Aorta (tissue), 5 donors: Measurements from ENCODE around the gene CACTIN. TPM values are rescaled to one million over a fixed set of nuclear protein-coding genes. Genes with fewer than 3 reads are reported as not detected.
"Not testable (repeated sequence)": the region's sequence is repeated elsewhere in the genome, so short reads cannot be mapped to it uniquely, and the experiment has no call there.

Source experiments
- ATAC-seq: fragments of 200-7000 bp; cut with Tn5 transposase; one replicate; pipeline ENCODE4 v1.9.1; 2022; ENCODE audit warnings: moderate library complexity; ENCODE audit not compliant: low FRiP score
- DNase-seq, 2 donors: peaks; one replicate each; pipeline ENCODE4 v3.0.0-alpha.2; 2020
- H3K27ac ChIP-seq, 2 donors: one replicate each; pipeline ENCODE4 v1.5.1; 2013; ENCODE audit warnings: low read length in 2 of 2, mild to moderate bottlenecking in 2 of 2, moderate library complexity in 2 of 2, control low read depth in 1 of 2, inconsistent platforms in 1 of 2, low read depth in 1 of 2
- H3K27me3 ChIP-seq, 2 donors: one replicate each; pipeline ENCODE4 v1.6.1; 2013; ENCODE audit warnings: control low read depth in 1 of 2, low read length in 1 of 2, mild to moderate bottlenecking in 1 of 2, moderate library complexity in 1 of 2; ENCODE audit not compliant: insufficient read depth in 2 of 2, control insufficient read depth in 1 of 2
- H3K36me3 ChIP-seq, 2 donors: one replicate each; pipeline ENCODE4 v1.6.1; 2013; ENCODE audit warnings: control low read depth in 1 of 2, low read length in 1 of 2, mild to moderate bottlenecking in 1 of 2; ENCODE audit not compliant: insufficient read depth in 2 of 2, control insufficient read depth in 1 of 2
- H3K4me1 ChIP-seq, 2 donors: one replicate each; pipeline ENCODE4 v1.6.1; 2013; ENCODE audit warnings: low read length in 2 of 2, control low read depth in 1 of 2, mild to moderate bottlenecking in 1 of 2, moderate library complexity in 1 of 2; ENCODE audit not compliant: insufficient read depth in 2 of 2, control insufficient read depth in 1 of 2
- H3K4me3 ChIP-seq, 2 donors: one replicate each; pipeline ENCODE4 v1.5.1; 2013; ENCODE audit warnings: low read length in 2 of 2, control low read depth in 1 of 2, mild to moderate bottlenecking in 1 of 2
- H3K9me3 ChIP-seq: one replicate; pipeline ENCODE4 v1.6.1; 2013; ENCODE audit warnings: mild to moderate bottlenecking, low read length; ENCODE audit not compliant: control insufficient read depth
- WGBS, 2 donors: extraction: QIAGEN DNeasy Blood & Tissue Kit; methylation state at CpG; one replicate each; pipeline ENCODE4 v1.1.7; 2013; 5-methylcytosine and 5-hydroxymethylcytosine counted together
- intact Hi-C, 2 donors: fragments of 100-400 bp; cut with DNase I; formaldehyde crosslinking; loops; one replicate each; pipeline versions ENCODE4 v1.14.2 to v1.15.0; 2022
- polyA plus RNA-seq, 2 donors: library from polyadenylated mRNA; stranded (reverse); fragments of 200-250 nt; gene quantifications; one replicate each; pipeline ENCODE4 v1.2.3, GENCODE V29; 2013
- total RNA-seq, 2 donors: library from RNA; stranded (reverse); fragmentation: NEBNext Ultra II Directional; extraction: Animal tissue kit (Norgen Biotek cat#: 25700); gene quantifications; one replicate each; pipeline ENCODE4 v1.2.1, GENCODE V29; 2021
- donor health status: healthy with polysubstance abuse.
- donor health status: Bipolar disorder and iron deficiency.
- donor health status: DM: no; HTN: no; CAD: no.
- donor health status: DM: no; HTN: no; CAD: no.
- donor health status: DM: yes; HTN: yes; CAD: no.

The CACTIN gene
- total and polyA plus RNA-seq, 4 donors = 4.5 to 19.3 (median 17.3) TPM

GRCh38 chr19:3634496-3635045, 8.0 kb upstream of the CACTIN start:
- DNase-seq = no peak
- Histone ChIP-seq H3K4me1 (no peaks in the 10 kb centered on the region), H3K9me3 (no peaks in the 10 kb centered on the region), H3K36me3 (peaks cover 0 to 7% of the 10 kb centered on the region in 2 donors), H3K4me3 (no peak overlapping the region), H3K27me3 (no peaks in the 10 kb centered on the region), H3K27ac (no peak overlapping the region)
- WGBS, 2 donors = 92 to 93% methylated on average over 19 of the region's 19 CpGs
- intact Hi-C loops = no loop called here
- no peak for ATAC-seq

GRCh38 chr19:3633559-3633988, 7.0 kb upstream of the CACTIN start:
- Histone ChIP-seq H3K36me3 (peaks cover 0 to 7% of the 10 kb centered on the region in 2 donors), H3K9me3 (no peaks in the 10 kb centered on the region), H3K4me1 (no peaks in the 10 kb centered on the region), H3K4me3 (no peak overlapping the region), H3K27ac (no peak overlapping the region), H3K27me3 (no peaks in the 10 kb centered on the region)
- no peak for ATAC-seq
- WGBS, 2 donors = 90 to 92% methylated on average over 19 to 22 of the region's 22 CpGs
- intact Hi-C loops = no loop called here
- no peak for DNase-seq

- Histone ChIP-seq H3K9me3 (no peaks in the 10 kb centered on the region), H3K4me1 (no peaks in the 10 kb centered on the region), H3K36me3 (peaks cover 0 to 7% of the 10 kb centered on the region in 2 donors), H3K4me3 (no peak overlapping the region), H3K27ac (no peak overlapping the region), H3K27me3 (no peaks in the 10 kb centered on the region)
- ATAC-seq (no peak), DNase-seq (no peak)
- 82 to 90% methylated on average over 40 to 50 of the region's 50 CpGs for WGBS, 2 donors
- intact Hi-C loops = no loop called here
Measured at GRCh38 chr19:3632739-3633558, 6.4 kb upstream of the CACTIN start.

GRCh38 chr19:3632098-3632497, 5.5 kb upstream of the CACTIN start:
- no peaks in the 10 kb centered on the region for H3K4me1 ChIP-seq
- peaks cover 0 to 7% of the 10 kb centered on the region in 2 donors for H3K36me3 ChIP-seq
- WGBS, 2 donors = 80% methylated on average over 14 to 16 of the region's 16 CpGs
- H3K27me3 ChIP-seq = no peaks in the 10 kb centered on the region
- intact Hi-C loops = no loop called here
- DNase-seq (no peak), ATAC-seq (no peak)
- H3K27ac ChIP-seq = no peak overlapping the region
- H3K9me3 ChIP-seq = no peaks in the 10 kb centered on the region
- no peak overlapping the region for H3K4me3 ChIP-seq

- intact Hi-C loops = no loop called here
- H3K27ac ChIP-seq = no peak overlapping the region
Measured at GRCh38 chr19:3631053-3631861, 4.7 kb upstream of the CACTIN start.

GRCh38 chr19:3628766-3629165, 2.2 kb upstream of the CACTIN start:
- H3K27me3 ChIP-seq, H3K4me1 ChIP-seq, H3K4me3 ChIP-seq, ATAC-seq, DNase-seq, H3K36me3 ChIP-seq, H3K27ac ChIP-seq, H3K9me3 ChIP-seq, intact Hi-C loops: not testable (repeated sequence)
- 54 to 58% methylated on average over 9 of the region's 9 CpGs for WGBS, 2 donors

More at GRCh38 chr19:3631053-3631861, 4.7 kb upstream of the CACTIN start:
- no peaks in the 10 kb centered on the region for H3K27me3 ChIP-seq
- no peaks in the 10 kb centered on the region for H3K4me1 ChIP-seq
- WGBS, 2 donors = 89% methylated on average over 43 of the region's 43 CpGs
- H3K36me3 ChIP-seq = peaks cover 0 to 7% of the 10 kb centered on the region in 2 donors
- DNase-seq = no peak
- no peak overlapping the region for H3K4me3 ChIP-seq
- no peaks in the 10 kb centered on the region for H3K9me3 ChIP-seq
- ATAC-seq = no peak

- H3K27me3 ChIP-seq = no peaks in the 10 kb centered on the region
- ATAC-seq (no peak), DNase-seq (no peak)
- no peaks in the 10 kb centered on the region for H3K9me3 ChIP-seq
- no peak overlapping the region for H3K4me3 ChIP-seq
- H3K27ac ChIP-seq = peak overlapping the region in 1 of 2 donors; percentile 22
- peaks cover 0 to 5% of the 10 kb centered on the region in 2 donors for H3K36me3 ChIP-seq
- intact Hi-C loops = no loop called here
- H3K4me1 ChIP-seq = no peaks in the 10 kb centered on the region
- 53 to 63% methylated on average over 7 of the region's 7 CpGs for WGBS, 2 donors
Measured at GRCh38 chr19:3627351-3627723, 747 bp upstream of the CACTIN start.

GRCh38 chr19:3625996-3626472, 556 bp downstream of the CACTIN start:
- peak overlapping the region; percentile 53 to 64 for H3K4me3 ChIP-seq
- H3K27me3 ChIP-seq = no peaks in the 10 kb centered on the region
- no peaks in the 10 kb centered on the region for H3K36me3 ChIP-seq
- intact Hi-C loops = no loop called here
- no peaks in the 10 kb centered on the region for H3K9me3 ChIP-seq
- peak overlapping the region in 1 of 2 donors; percentile 11 for H3K27ac ChIP-seq
- DNase-seq = no peak
- H3K4me1 ChIP-seq = no peaks in the 10 kb centered on the region
- 2% methylated on average over 21 of the region's 21 CpGs for WGBS, 2 donors
- ATAC-seq = no peak
